GM19455 (cell line): Measurements from ENCODE around the gene NUCKS1.

Source experiments
- ATAC-seq: cut with Tn5 transposase; IDR thresholded peaks from one replicate; pipeline ENCODE4 v1.9.1; 2021; ENCODE audit not compliant: unreplicated experiment

The NUCKS1 gene

GRCh38 chr1:205701891-205702290 lies 48.1 kb downstream of the NUCKS1 start:
- no peak for ATAC-seq

GRCh38 chr1:205701420-205701819 lies 48.6 kb downstream of the NUCKS1 start:
- no peak for ATAC-seq

GRCh38 chr1:205700865-205701401 lies 49.0 kb downstream of the NUCKS1 start:
- no peak for ATAC-seq

GRCh38 chr1:205699416-205699815 lies 50.6 kb downstream of the NUCKS1 start:
- ATAC-seq: no peak

GRCh38 chr1:205698921-205699320 lies 51.1 kb downstream of the NUCKS1 start:
- no peak for ATAC-seq

- ATAC-seq: no peak
These were observed 56.5 kb downstream of the NUCKS1 start for GRCh38 chr1:205693421-205693991.

- no peak for ATAC-seq
These were observed 57.6 kb downstream of the NUCKS1 start for GRCh38 chr1:205692423-205692822.

GRCh38 chr1:205690122-205690756 lies 59.7 kb downstream of the NUCKS1 start:
- no peak for ATAC-seq

GRCh38 chr1:205689479-205689878 lies 60.5 kb downstream of the NUCKS1 start:
- no peak for ATAC-seq

GRCh38 chr1:205688171-205689080 lies 61.6 kb downstream of the NUCKS1 start:
- ATAC-seq: no peak

- ATAC-seq: no peak
These were observed 62.7 kb downstream of the NUCKS1 start for GRCh38 chr1:205687242-205687641.

GRCh38 chr1:205681364-205681763 lies 68.6 kb downstream of the NUCKS1 start:
- ATAC-seq: no peak

GRCh38 chr1:205680073-205680851 lies 69.7 kb downstream of the NUCKS1 start, which contains the start of gene SLC45A3:
TSS of gene SLC45A3 (minus strand) at chr1:205680509. CDS start at chr1:205664656, 15,853 bp downstream.
- ATAC-seq: no peak

- ATAC-seq: no peak
These were observed 71.5 kb downstream of the NUCKS1 start for GRCh38 chr1:205678286-205679111.

- ATAC-seq: no peak
These were observed 72.8 kb downstream of the NUCKS1 start for GRCh38 chr1:205677167-205677566.

GRCh38 chr1:205676597-205676996 lies 73.4 kb downstream of the NUCKS1 start:
- no peak for ATAC-seq

GRCh38 chr1:205676002-205676401 lies 74.0 kb downstream of the NUCKS1 start:
- no peak for ATAC-seq

- ATAC-seq: no peak
These were observed 74.7 kb downstream of the NUCKS1 start for GRCh38 chr1:205675247-205675646.

- no peak for ATAC-seq
These were observed 77.0 kb downstream of the NUCKS1 start for GRCh38 chr1:205672970-205673369.

- ATAC-seq: no peak
These were observed 77.5 kb downstream of the NUCKS1 start for GRCh38 chr1:205672395-205672889.
